Right forelimb (tissue), 1 donor: ENCODE data around the gene MAP2K4.
"Not testable (repeated sequence)": the region's sequence is repeated elsewhere in the genome, so short reads cannot be mapped to it uniquely, and the experiment has no call there.

Source experiments
- DNase-seq: peaks from one replicate; pipeline ENCODE4 v3.0.0-alpha.2; 2018

The MAP2K4 gene

GRCh38 chr17:12020642-12021622, at the start of gene MAP2K4:
TSS of gene MAP2K4 (plus strand) at chr17:12020877. CDS start at chr17:12020887, 10 bp downstream.
- peak; percentile 96 for DNase-seq

- DNase-seq, result not testable (repeated sequence)
Observed at GRCh38 chr17:11972741-11973140, 47.9 kb upstream of the MAP2K4 start.

DNA sequence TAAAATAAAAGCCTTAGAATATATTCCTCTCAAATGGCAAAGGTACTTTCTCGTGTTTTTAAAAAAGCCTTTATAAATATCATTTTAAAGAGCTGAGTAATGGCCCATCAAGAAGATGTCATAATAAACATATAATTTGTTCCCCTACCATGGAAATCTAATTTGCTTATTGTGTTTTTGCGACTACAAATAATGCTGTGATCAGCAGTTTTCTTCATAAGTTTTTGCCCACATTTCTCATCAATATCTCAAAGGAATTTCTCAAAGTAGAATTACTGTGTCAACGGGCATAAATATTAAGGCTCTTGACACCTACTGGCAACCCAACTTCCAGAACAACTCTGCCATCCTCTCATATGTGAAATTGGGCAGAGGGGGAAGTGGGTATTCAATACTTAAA, 40.9 kb upstream of the MAP2K4 start:
- DNase-seq, result no peak

- no peak for DNase-seq
Observed at GRCh38 chr17:11980813-11981212, 39.9 kb upstream of the MAP2K4 start.

- DNase-seq, result no peak
Observed at GRCh38 chr17:11981862-11982261, 38.8 kb upstream of the MAP2K4 start.

- no peak for DNase-seq
Observed at GRCh38 chr17:11986179-11986941, 34.3 kb upstream of the MAP2K4 start.

DNA sequence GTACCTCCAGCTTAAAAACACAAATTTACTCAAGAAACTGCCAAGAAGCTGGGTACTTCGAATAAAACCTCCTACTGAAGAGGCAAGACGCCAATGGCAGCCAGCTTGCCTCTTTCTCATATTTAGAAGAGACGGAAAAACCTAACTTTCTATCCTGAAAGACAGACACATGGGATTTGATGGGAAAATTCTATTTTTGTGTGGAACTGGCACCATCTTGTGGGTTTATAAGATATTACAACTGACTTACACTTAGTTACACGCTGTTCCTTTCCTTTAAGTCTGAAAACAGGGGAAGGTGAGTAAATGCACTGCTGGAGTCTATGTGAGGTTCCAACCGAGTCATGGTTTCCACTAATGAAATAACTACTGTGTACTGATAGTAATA, 33.7 kb upstream of the MAP2K4 start:
- DNase-seq, result peak; percentile 43

DNA sequence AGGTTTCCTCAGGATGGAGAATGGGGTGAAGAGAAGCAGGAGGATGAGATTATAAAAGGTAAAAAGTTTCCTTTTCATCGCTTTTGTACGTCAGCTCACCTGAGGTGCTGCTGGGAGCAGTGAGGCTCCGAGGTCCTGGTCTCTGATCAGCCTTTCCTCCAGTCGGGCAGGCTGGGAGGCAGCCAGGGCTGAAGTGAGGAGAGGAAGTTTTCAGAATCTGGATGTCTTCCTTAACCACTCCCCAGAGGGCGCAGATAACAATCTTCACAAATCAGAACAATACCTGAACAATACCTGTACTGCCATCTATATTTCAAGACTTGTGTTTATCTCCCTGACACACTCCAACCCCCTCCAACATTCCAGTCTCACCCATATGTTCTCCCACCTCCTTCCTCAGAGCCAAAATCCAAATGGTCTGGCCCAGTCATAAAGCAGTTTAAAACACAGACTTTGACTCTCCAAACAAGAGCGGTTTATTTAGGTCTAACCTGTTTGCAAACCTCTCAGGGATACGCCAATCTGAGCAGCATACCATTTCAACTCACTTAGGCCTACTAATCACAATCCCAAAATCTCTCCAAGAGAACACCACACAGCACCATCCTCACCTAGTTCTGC, 30.2 kb upstream of the MAP2K4 start:
- no peak for DNase-seq

DNA sequence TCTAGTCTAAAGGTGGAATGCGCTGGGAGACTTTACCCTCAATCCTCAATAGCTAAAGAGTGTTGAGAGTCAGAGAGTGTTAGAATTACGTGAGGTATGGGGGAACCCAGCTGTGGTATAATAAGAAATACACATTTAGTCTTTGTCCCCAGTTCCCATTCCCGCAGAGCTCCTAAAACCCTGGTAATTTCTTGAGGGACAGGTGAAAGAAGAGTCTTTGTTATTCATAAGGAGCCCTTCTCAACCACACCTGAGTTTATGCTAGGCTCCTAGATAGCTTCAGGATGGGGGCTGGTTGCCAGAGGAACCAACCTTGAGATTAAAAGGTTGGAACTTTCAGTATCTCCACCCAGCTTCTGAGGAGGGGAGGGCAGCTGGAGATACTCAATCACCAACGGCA, 29.2 kb upstream of the MAP2K4 start:
- DNase-seq, result no peak

DNA sequence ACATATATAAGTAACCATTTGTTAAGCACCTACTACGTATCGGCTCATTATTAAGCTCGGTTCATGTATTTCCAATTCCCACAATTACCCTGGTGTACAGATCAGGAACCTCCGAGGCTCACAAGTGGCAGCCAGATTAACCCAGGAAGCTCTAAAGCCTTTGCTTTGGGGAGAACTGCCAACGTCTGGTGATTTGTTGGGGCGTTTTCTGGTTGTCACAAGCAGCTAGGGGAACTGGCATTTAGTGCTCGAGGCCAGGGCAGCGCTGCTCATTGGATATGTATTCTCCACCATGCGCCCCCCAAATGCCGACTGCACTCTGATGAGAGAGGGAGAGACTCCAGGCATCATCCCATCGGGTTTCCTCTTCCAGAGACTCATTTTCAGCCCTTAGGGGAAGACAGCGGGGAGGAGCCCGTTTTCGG, 23.9 kb upstream of the MAP2K4 start:
- DNase-seq, result no peak

GRCh38 chr17:11997147-11997971, 23.3 kb upstream of the MAP2K4 start, which contains the start of gene ZNF18:
TSS of gene ZNF18 (minus strand) at chr17:11997475. CDS start at chr17:11992829, 4,646 bp downstream.
- peak; percentile 97 for DNase-seq

DNA sequence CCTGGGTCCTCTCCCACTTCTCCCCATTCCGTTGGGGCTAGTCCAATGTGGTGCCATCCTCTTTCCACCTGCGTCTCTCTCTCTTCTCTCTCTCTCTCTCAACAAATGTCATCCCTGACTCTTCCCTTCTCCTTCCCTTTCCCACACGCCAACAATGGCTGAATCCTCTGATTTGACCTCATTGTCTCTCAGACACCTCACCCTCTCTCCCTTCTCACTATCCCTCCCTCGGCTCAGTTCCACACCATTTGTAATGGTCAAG, 22.8 kb upstream of the MAP2K4 start:
- DNase-seq, result no peak

- DNase-seq, result no peak
Observed at GRCh38 chr17:11999696-12000095, 21.0 kb upstream of the MAP2K4 start.

- no peak for DNase-seq
Observed at GRCh38 chr17:12007466-12007865, 13.2 kb upstream of the MAP2K4 start.

DNA sequence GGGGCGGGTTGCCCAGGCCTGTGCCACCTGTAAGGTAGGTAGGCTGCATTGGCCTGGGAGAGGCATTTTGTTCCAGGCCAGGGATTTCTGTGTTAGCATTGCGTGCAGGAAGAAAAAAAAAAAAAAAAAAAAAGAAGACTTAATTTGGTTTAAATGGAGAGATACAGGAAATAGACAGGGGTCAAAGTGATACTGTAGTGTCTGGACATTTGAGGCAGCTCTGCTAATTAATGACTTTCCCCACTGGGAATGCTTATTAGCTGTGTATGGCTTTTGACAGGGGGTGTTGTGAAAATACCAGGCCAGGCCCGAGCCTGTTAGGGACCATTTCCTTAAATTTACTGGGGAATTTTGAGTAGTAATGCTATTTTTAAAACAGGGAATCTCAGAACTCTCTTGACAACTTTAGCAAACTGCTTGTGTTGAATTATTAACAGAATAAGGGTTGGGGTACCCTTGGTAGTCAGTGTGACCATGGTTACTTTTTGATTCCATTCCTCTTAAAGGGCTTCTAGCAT, 1.0 kb downstream of the MAP2K4 start:
- DNase-seq, result no peak

DNA sequence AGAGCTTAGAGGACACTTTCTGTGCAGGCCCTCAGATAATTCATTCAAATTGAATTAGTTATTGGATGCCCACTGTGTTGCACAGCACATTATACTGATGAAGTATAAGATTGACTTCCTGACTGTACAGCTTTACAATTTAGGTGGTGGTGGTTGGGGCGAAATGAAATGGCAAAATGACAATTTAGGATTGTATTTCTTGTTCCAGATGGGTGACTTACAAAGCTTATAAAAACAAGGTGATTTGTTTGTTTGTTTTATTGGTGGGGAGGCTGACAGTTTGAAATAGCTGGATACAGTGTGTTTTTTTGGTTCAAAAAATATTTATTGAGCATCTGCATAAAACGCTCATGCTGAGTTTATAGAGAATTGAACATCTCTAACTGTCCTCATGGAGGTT, 1.6 kb downstream of the MAP2K4 start:
- no peak for DNase-seq

GRCh38 chr17:12024327-12024726, 3.6 kb downstream of the MAP2K4 start:
- DNase-seq, result no peak

GRCh38 chr17:12027658-12028057, 7.0 kb downstream of the MAP2K4 start:
- DNase-seq, result no peak

DNA sequence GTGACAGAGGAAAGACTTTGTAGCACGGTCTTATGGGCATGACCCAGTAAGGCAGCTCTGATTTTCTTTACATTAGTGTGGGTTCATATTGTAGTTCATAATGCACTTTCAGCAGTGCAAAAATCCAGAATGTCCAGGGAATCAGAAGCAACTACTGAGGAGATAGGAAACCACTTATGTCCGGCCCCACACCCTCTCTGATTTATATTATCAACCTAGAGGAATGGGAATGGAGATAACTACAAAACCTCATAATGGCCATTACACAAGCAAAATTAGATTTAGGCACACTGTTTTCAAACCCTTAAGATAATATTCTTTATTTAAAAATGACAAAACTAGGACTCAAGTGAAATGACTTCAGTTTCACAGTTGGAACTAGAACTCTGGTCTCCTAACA, 7.9 kb downstream of the MAP2K4 start:
- DNase-seq, result no peak

DNA sequence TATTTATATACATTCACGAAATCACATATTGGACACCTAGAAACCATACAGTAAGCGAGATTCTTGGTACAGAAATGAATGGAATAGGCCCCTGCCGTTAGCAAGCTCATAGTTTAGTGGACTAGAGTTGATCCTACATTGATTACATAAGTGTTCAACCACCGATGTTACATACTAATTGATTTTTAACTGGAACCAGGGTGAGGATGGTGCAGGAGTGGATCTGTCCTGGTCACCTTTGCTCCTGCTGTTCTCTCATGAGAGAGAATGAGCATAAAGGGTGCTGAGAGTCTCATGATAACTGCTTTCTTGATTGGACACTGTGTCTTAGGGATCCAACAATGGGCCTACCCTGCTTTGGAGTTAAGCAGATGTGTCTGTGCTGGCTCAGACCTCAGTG, 13.9 kb downstream of the MAP2K4 start:
- DNase-seq, result no peak

DNA sequence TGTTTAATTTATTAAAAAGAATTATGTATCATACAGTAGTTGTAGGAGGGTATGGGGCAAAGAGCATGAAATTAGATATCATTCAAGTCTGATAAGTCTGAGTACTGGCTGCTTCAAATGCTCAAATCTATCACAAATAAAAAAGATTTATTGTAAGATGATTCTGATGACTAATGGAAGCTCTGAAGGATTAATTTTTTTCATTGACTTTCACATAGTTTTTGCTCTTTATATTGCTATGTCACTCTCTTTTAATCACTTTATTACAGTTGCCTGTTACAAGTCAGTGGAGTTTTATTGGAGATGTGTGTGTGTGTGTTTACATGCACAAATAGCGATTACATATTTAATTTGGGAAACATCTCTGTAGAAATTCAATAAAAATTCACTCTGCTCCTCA, 15.0 kb downstream of the MAP2K4 start:
- no peak for DNase-seq

GRCh38 chr17:12037970-12038369, 17.3 kb downstream of the MAP2K4 start:
- DNase-seq, result no peak
